ENCODE results near the gene WDR26. TPM values are rescaled to one million over a fixed set of nuclear protein-coding genes. Genes with fewer than 3 reads are reported as not detected.

Gene WDR26
- total and polyA plus RNA-seq, 9 of the 15 experiments (the other 6 are each of a cell fraction or from before 2014, with no cell fraction given), result 11.5 to 66.0 (median 39.8) TPM

DNA sequence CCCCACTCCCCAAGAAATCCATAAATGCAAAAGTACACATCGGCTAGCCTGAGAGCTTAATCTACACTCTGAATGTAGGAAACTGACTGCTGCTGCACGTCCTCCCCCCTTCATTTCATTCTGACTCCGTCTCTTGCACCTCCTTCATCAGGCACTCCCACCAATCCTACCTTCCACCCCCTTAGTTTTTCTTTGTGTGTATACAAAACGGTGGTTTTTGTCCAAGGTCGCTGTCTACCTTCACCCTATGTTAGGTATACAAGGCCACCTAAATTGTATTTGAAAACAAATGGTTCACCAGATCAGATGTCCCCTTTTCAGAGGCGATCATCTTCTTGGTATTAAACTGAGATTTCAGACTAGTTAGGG lies 1.9 kb downstream of the WDR26 start (continued):
- TF ChIP-seq, protein P1, sequence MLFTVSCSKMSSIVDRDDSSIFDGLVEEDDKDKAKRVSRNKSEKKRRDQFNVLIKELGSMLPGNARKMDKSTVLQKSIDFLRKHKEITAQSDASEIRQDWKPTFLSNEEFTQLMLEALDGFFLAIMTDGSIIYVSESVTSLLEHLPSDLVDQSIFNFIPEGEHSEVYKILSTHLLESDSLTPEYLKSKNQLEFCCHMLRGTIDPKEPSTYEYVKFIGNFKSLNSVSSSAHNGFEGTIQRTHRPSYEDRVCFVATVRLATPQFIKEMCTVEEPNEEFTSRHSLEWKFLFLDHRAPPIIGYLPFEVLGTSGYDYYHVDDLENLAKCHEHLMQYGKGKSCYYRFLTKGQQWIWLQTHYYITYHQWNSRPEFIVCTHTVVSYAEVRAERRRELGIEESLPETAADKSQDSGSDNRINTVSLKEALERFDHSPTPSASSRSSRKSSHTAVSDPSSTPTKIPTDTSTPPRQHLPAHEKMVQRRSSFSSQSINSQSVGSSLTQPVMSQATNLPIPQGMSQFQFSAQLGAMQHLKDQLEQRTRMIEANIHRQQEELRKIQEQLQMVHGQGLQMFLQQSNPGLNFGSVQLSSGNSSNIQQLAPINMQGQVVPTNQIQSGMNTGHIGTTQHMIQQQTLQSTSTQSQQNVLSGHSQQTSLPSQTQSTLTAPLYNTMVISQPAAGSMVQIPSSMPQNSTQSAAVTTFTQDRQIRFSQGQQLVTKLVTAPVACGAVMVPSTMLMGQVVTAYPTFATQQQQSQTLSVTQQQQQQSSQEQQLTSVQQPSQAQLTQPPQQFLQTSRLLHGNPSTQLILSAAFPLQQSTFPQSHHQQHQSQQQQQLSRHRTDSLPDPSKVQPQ (CRISPR knock-in tag; IDR thresholded peaks at IDR 0.05; ENCODE audit: borderline replicate concordance), result no peak
- TF ChIP-seq, protein P2, sequence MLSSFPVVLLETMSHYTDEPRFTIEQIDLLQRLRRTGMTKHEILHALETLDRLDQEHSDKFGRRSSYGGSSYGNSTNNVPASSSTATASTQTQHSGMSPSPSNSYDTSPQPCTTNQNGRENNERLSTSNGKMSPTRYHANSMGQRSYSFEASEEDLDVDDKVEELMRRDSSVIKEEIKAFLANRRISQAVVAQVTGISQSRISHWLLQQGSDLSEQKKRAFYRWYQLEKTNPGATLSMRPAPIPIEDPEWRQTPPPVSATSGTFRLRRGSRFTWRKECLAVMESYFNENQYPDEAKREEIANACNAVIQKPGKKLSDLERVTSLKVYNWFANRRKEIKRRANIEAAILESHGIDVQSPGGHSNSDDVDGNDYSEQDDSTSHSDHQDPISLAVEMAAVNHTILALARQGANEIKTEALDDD (IDR thresholded peaks at IDR 0.05), result no peak; the same call in 1 of the 2 replicates
- TF ChIP-seq, protein P3, sequence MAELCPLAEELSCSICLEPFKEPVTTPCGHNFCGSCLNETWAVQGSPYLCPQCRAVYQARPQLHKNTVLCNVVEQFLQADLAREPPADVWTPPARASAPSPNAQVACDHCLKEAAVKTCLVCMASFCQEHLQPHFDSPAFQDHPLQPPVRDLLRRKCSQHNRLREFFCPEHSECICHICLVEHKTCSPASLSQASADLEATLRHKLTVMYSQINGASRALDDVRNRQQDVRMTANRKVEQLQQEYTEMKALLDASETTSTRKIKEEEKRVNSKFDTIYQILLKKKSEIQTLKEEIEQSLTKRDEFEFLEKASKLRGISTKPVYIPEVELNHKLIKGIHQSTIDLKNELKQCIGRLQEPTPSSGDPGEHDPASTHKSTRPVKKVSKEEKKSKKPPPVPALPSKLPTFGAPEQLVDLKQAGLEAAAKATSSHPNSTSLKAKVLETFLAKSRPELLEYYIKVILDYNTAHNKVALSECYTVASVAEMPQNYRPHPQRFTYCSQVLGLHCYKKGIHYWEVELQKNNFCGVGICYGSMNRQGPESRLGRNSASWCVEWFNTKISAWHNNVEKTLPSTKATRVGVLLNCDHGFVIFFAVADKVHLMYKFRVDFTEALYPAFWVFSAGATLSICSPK (IDR thresholded peaks at IDR 0.05; ENCODE audit: borderline replicate concordance), result no peak
- 0 out of 2 replicates have a peak, but pooled peaks have one; percentile 54 for TF ChIP-seq ERF (CRISPR knock-in tag; IDR thresholded peaks at IDR 0.05)
- TF ChIP-seq NFXL1 (CRISPR knock-in tag; IDR thresholded peaks at IDR 0.05), result no peak
- TF ChIP-seq ZNF436 (CRISPR knock-in tag; IDR thresholded peaks at IDR 0.05), result no peak
- TF ChIP-seq, protein P4, sequence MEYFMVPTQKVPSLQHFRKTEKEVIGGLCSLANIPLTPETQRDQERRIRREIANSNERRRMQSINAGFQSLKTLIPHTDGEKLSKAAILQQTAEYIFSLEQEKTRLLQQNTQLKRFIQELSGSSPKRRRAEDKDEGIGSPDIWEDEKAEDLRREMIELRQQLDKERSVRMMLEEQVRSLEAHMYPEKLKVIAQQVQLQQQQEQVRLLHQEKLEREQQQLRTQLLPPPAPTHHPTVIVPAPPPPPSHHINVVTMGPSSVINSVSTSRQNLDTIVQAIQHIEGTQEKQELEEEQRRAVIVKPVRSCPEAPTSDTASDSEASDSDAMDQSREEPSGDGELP (CRISPR knock-in tag; IDR thresholded peaks at IDR 0.05; ENCODE audit: borderline replicate concordance), result no peak
- no peak for TF ChIP-seq ZKSCAN1 (IDR thresholded peaks at IDR 0.05; ENCODE audit: low read depth, low read length)
- no peak for TF ChIP-seq COPS2 (conservative IDR thresholded peaks at IDR 0.05)
- no peak for TF ChIP-seq GABPA (tag; conservative IDR thresholded peaks at IDR 0.05; ENCODE audit: low read depth)
- no peak; the same call in 1 of the 2 replicates for TF ChIP-seq POLR2AphosphoS5 (IDR thresholded peaks at IDR 0.05; ENCODE audit: control insufficient read depth, insufficient read depth, low read depth, low read length)
- TF ChIP-seq, protein P5, sequence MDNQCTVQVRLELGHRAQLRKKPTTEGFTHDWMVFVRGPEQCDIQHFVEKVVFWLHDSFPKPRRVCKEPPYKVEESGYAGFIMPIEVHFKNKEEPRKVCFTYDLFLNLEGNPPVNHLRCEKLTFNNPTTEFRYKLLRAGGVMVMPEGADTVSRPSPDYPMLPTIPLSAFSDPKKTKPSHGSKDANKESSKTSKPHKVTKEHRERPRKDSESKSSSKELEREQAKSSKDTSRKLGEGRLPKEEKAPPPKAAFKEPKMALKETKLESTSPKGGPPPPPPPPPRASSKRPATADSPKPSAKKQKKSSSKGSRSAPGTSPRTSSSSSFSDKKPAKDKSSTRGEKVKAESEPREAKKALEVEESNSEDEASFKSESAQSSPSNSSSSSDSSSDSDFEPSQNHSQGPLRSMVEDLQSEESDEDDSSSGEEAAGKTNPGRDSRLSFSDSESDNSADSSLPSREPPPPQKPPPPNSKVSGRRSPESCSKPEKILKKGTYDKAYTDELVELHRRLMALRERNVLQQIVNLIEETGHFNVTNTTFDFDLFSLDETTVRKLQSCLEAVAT (IDR thresholded peaks at IDR 0.05), result peak; percentile 21 to 75; a peak in 1 of 4 replicates
- no peak for TF ChIP-seq CXXC5 (CRISPR knock-in tag; IDR thresholded peaks at IDR 0.05)
- no peak for TF ChIP-seq SRF (CRISPR knock-in tag; IDR thresholded peaks at IDR 0.05)
- no peak for TF ChIP-seq CHD2 (IDR thresholded peaks at IDR 0.05; ENCODE audit: low read depth, low read length)
- no peak for TF ChIP-seq ZNF23 (CRISPR knock-in tag; IDR thresholded peaks at IDR 0.05)
- TF ChIP-seq HNRNPK (IDR thresholded peaks at IDR 0.05; ENCODE audit: low read depth, low read length, poor library complexity, severe bottlenecking), result no peak
- no peak for TF ChIP-seq PTTG1 (tag; IDR thresholded peaks at IDR 0.05; ENCODE audit: low read depth)
- no peak for TF ChIP-seq CBFB (CRISPR knock-in tag; IDR thresholded peaks at IDR 0.05)
- TF ChIP-seq, protein P6, sequence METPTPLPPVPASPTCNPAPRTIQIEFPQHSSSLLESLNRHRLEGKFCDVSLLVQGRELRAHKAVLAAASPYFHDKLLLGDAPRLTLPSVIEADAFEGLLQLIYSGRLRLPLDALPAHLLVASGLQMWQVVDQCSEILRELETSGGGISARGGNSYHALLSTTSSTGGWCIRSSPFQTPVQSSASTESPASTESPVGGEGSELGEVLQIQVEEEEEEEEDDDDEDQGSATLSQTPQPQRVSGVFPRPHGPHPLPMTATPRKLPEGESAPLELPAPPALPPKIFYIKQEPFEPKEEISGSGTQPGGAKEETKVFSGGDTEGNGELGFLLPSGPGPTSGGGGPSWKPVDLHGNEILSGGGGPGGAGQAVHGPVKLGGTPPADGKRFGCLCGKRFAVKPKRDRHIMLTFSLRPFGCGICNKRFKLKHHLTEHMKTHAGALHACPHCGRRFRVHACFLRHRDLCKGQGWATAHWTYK (CRISPR knock-in tag; IDR thresholded peaks at IDR 0.05), result no peak

Measured in K562 (cell line).